Measurements from ENCODE around the gene TMEM117. TPM values are rescaled to one million over a fixed set of nuclear protein-coding genes. Genes with fewer than 3 reads are reported as not detected.

The TMEM117 gene
- total RNA-seq, 6 experiments from 2014 or later: 2.4 to 15.3 (median 3.1) TPM

DNA sequence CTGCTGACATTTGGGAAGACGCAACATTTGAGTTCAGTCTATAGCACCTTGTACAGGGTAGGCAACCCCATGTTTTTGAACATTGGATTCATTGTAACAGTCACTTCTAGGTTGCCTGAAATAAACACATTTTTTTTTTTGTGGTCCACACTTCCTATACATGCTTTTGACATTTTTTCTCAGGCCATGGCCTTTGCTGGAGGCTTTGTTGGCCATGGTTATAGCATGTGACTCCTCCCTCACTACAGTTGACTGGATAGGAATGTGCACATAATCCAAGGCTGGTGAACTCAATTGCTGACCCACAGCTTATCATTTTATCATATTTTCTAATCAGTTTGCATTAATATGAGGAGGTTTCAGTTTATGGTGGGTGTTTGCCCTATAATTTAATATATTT is 60.6 kb downstream of the TMEM117 start:
- 100% methylated on average over 1 of the region's 1 CpG for WGBS (ENCODE audit: insufficient coverage, low coverage, low lambda C conversion rate, missing lambda C conversion rate)
- Histone ChIP-seq H3K27ac (no peak overlapping the region), H3K9me3 (no peaks in the 10 kb centered on the region), H3K4me3 (no peak overlapping the region), H3K4me1 (no peaks in the 10 kb centered on the region), H3K36me3 (no peaks in the 10 kb centered on the region), H3K27me3 (no peaks in the 10 kb centered on the region)
- DNase-seq (no peak), ATAC-seq (no peak)
- intact Hi-C loops (cut with DNase I): no loop called here
- TF ChIP-seq CTCF (IDR thresholded peaks at IDR 0.05): no peak
- TF ChIP-seq POLR2A (IDR thresholded peaks at IDR 0.05): no peak

DNA sequence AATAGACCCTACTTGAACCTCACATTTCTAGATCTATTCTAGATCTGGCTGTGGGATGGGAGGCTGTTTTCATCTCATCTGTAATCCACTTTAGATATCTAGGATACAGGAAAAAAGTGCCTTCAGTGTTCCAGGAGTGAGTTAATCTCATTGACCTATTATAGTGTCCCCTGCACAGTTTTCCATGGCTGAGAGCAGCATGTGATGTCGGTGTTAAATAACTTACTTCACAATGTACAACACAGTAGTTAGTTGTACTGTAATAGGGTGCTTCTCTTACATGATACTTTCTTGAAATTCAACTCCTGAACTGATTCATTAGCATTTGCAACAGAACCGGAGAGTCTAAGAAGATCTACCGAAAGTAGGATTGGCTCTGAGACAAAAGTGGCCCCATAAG is 62.6 kb downstream of the TMEM117 start:
- WGBS (ENCODE audit: insufficient coverage, low coverage, low lambda C conversion rate, missing lambda C conversion rate): 92% methylated on average over 3 of the region's 3 CpGs

DNA sequence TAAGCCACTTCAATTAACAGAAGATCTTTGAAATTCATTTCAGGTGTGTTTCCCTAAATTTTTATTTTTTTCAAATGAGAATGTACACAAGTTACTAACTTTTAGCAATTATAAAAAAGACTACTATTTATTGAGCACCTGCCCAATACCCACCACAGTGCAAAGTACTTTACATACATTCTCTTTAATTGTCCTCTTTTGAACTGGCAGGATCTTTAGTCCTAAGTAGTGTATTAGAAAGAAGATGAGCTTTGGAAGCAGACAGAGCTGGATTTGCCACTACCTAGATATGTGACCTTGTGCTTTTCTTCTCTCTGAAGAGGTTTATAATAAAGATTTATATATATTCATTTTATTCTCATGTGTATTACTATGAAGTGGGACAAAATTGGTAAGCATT is 63.7 kb downstream of the TMEM117 start:
- intact Hi-C loops (cut with DNase I): no loop called here
- Histone ChIP-seq H3K4me3 (no peak overlapping the region), H3K36me3 (no peaks in the 10 kb centered on the region), H3K9me3 (no peaks in the 10 kb centered on the region), H3K4me1 (no peaks in the 10 kb centered on the region), H3K27me3 (no peaks in the 10 kb centered on the region), H3K27ac (no peak overlapping the region)
- TF ChIP-seq CTCF (IDR thresholded peaks at IDR 0.05): no peak
- TF ChIP-seq POLR2A (IDR thresholded peaks at IDR 0.05): no peak
- ATAC-seq (no peak), DNase-seq (no peak)

More for the DNA sequence above, 62.6 kb downstream of the TMEM117 start:
- Histone ChIP-seq H3K27me3 (no peaks in the 10 kb centered on the region), H3K9me3 (no peaks in the 10 kb centered on the region), H3K4me3 (no peak overlapping the region), H3K4me1 (no peaks in the 10 kb centered on the region), H3K27ac (no peak overlapping the region), H3K36me3 (no peaks in the 10 kb centered on the region)
- no peak for DNase-seq
- no peak for TF ChIP-seq POLR2A (IDR thresholded peaks at IDR 0.05)
- no peak for TF ChIP-seq CTCF (IDR thresholded peaks at IDR 0.05)
- intact Hi-C loops (cut with DNase I): no loop called here
- no peak for ATAC-seq

GRCh38 chr12:43903686-43904085 is 67.8 kb downstream of the TMEM117 start:
- TF ChIP-seq POLR2A (IDR thresholded peaks at IDR 0.05): no peak
- no peak for TF ChIP-seq CTCF (IDR thresholded peaks at IDR 0.05)
- intact Hi-C loops (cut with DNase I): no loop called here
- no peaks in the 10 kb centered on the region for H3K9me3 ChIP-seq
- no peaks in the 10 kb centered on the region for H3K27me3 ChIP-seq
- H3K36me3 ChIP-seq: no peaks in the 10 kb centered on the region
- no peak for ATAC-seq
- no peak overlapping the region for H3K4me3 ChIP-seq
- no peaks in the 10 kb centered on the region for H3K4me1 ChIP-seq
- no peak for DNase-seq
- no peak overlapping the region for H3K27ac ChIP-seq

GRCh38 chr12:43912859-43913258 is 77.0 kb downstream of the TMEM117 start:
- DNase-seq (no peak), ATAC-seq (no peak)
- Histone ChIP-seq H3K9me3 (no peaks in the 10 kb centered on the region), H3K4me1 (no peaks in the 10 kb centered on the region), H3K4me3 (no peak overlapping the region), H3K27ac (no peak overlapping the region), H3K27me3 (no peaks in the 10 kb centered on the region), H3K36me3 (no peaks in the 10 kb centered on the region)
- TF ChIP-seq POLR2A (IDR thresholded peaks at IDR 0.05) (no peak), CTCF (IDR thresholded peaks at IDR 0.05) (no peak)
- intact Hi-C loops (cut with DNase I): no loop called here
- WGBS (ENCODE audit: insufficient coverage, low coverage, low lambda C conversion rate, missing lambda C conversion rate): 50% methylated on average over 1 of the region's 1 CpG
